Neutrophil (primary cell): ENCODE measurements around the gene PLEKHA7.

Source experiments
- H3K27ac ChIP-seq: fragments of 200-600 bp; sonication (generic); 2 replicates; pipeline ENCODE4 v1.5.1; 2016; ENCODE audit warnings: mild to moderate bottlenecking, moderate library complexity
- H3K27me3 ChIP-seq: fragments of 200-600 bp; sonication (generic); 2 replicates; pipeline ENCODE4 v1.6.0; 2016; ENCODE audit warnings: mild to moderate bottlenecking
- H3K36me3 ChIP-seq: fragments of 200-600 bp; sonication (generic); 2 replicates; pipeline ENCODE4 v1.5.1; 2017
- H3K4me1 ChIP-seq, 2 experiments: fragments of 200-600 bp in 1 of 2; sonication (generic) in 1 of 2; 1 replicate in 1 of 2; 2 replicates in 1 of 2; pipeline versions ENCODE4 v1.5.1 to v1.6.1; 2013 to 2016; ENCODE audit warnings: low read depth in 1 of 2, low read length in 1 of 2, mild to moderate bottlenecking in 1 of 2, moderate library complexity in 1 of 2; ENCODE audit not compliant: control insufficient read depth in 1 of 2, insufficient read depth in 1 of 2
- H3K4me3 ChIP-seq, 2 experiments: fragments of 200-600 bp in 1 of 2; sonication (generic) in 1 of 2; 1 replicate in 1 of 2; 2 replicates in 1 of 2; pipeline ENCODE4 v1.5.1; 2013 to 2016; ENCODE audit warnings: low read depth in 1 of 2, low read length in 1 of 2, mild to moderate bottlenecking in 1 of 2, moderate library complexity in 1 of 2
- H3K9me3 ChIP-seq: fragments of 200-600 bp; sonication (generic); 2 replicates; pipeline ENCODE4 v1.5.1; 2016
- CTCF ChIP-seq: fragments of 200-600 bp; sonication (generic); IDR thresholded peaks from 2 replicates; pipeline ENCODE4 v1.5.1; 2016; ENCODE audit warnings: antibody characterized with exemption

The PLEKHA7 gene

GRCh38 chr11:16981651-16982194 lies 32.5 kb downstream of the PLEKHA7 start:
- no peaks in the 10 kb centered on the region for H3K4me1 ChIP-seq
- peaks cover 2% of the 10 kb centered on the region for H3K27me3 ChIP-seq
- H3K4me3 ChIP-seq, result no peak overlapping the region
- no peak for TF ChIP-seq CTCF
- H3K9me3 ChIP-seq, result no peaks in the 10 kb centered on the region
- no peaks in the 10 kb centered on the region for H3K36me3 ChIP-seq
- no peak overlapping the region for H3K27ac ChIP-seq

- no peak overlapping the region for H3K4me3 ChIP-seq
- TF ChIP-seq CTCF, result no peak
- no peaks in the 10 kb centered on the region for H3K36me3 ChIP-seq
Observed at GRCh38 chr11:16979703-16980622, 34.3 kb downstream of the PLEKHA7 start.

GRCh38 chr11:16977994-16978315 lies 36.3 kb downstream of the PLEKHA7 start:
- H3K4me1 ChIP-seq, result no peaks in the 10 kb centered on the region

More at GRCh38 chr11:16979703-16980622, 34.3 kb downstream of the PLEKHA7 start:
- peaks cover 6% of the 10 kb centered on the region for H3K27me3 ChIP-seq
- H3K27ac ChIP-seq, result no peak overlapping the region
- no peaks in the 10 kb centered on the region for H3K4me1 ChIP-seq
- no peaks in the 10 kb centered on the region for H3K9me3 ChIP-seq

DNA sequence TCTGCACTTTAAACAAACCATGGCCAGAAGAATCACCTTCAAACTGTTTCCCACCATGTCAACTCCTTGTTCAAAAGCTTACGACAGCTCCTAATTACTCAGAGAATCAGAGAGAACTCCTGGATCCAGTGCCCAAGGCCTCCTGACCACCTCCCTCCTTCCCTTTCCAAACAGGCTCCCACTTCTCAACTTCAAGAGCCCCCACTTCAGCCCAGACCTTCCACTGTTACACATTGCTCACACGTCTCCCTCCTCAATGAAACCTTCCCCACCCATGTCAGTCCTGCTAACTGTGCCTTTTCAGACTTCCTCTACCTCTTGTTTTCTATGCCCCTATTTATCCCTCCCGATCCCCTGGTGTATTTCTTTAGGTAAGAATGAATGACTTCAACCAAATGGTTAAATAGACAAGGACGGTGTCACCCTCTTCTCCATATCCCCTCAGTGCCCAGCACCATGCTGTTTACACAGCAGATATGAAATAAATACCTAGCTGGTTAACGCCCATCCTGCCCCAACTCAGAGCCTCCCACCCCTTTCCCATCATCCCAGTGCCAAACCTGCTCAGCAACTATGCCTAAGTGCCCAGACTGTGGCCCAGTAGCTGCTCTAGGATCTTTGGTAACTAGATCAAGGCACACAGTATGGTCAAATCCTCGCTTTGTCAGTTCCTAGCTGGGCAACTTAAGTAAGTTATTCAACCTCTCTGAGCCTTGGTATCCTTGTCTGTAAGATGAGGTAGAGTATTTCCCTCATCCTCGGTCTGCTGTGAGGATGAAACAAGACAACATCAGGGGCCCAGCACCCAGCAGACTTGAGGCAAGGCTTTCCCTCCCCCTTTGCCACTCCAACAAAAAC lies 36.8 kb downstream of the PLEKHA7 start:
- H3K9me3 ChIP-seq, result no peaks in the 10 kb centered on the region
- peaks cover 6% of the 10 kb centered on the region for H3K27me3 ChIP-seq
- no peak for TF ChIP-seq CTCF
- no peak overlapping the region for H3K4me3 ChIP-seq
- H3K36me3 ChIP-seq, result no peaks in the 10 kb centered on the region
- H3K4me1 ChIP-seq, result no peaks in the 10 kb centered on the region
- H3K27ac ChIP-seq, result no peak overlapping the region

More at GRCh38 chr11:16977994-16978315, 36.3 kb downstream of the PLEKHA7 start:
- H3K27me3 ChIP-seq, result peaks cover 6% of the 10 kb centered on the region
- no peaks in the 10 kb centered on the region for H3K9me3 ChIP-seq
- H3K4me3 ChIP-seq, result no peak overlapping the region
- no peaks in the 10 kb centered on the region for H3K36me3 ChIP-seq
- no peak for TF ChIP-seq CTCF
- no peak overlapping the region for H3K27ac ChIP-seq

- Histone ChIP-seq H3K36me3 (no peaks in the 10 kb centered on the region), H3K27ac (no peak overlapping the region), H3K4me1 (no peaks in the 10 kb centered on the region), H3K9me3 (no peaks in the 10 kb centered on the region), H3K4me3 (no peak overlapping the region), H3K27me3 (peaks cover 6% of the 10 kb centered on the region)
- no peak for TF ChIP-seq CTCF
Observed at GRCh38 chr11:16976379-16976778, 37.8 kb downstream of the PLEKHA7 start.
